C4-2B (cell line): ENCODE measurements around the gene CDYL.

Experiments used
- CTCF ChIP-seq: fragments of 450-650 bp; conservative IDR thresholded peaks from 2 replicates; pipeline ENCODE4 v1.5.1; 2017; ENCODE audit warnings: mild to moderate bottlenecking
- ZFX ChIP-seq: fragments of 450-650 bp; IDR thresholded peaks from 2 replicates; pipeline ENCODE4 v1.6.1; 2017

- TF ChIP-seq CTCF (no peak), ZFX (no peak)
Observed at GRCh38 chr6:4935975-4936680, 159.9 kb downstream of the CDYL start.
